Measurements from ENCODE around the gene RNF145.

Gene RNF145

GRCh38 chr5:159199225-159199624 is 10.1 kb downstream of the RNF145 start:
- H3K27me3 ChIP-seq (ENCODE audit: low read length): no peaks in the 10 kb centered on the region
- peaks cover 86% of the 10 kb centered on the region for H3K79me2 ChIP-seq (ENCODE audit: insufficient read depth, low read length)
- no peak overlapping the region for H3K27ac ChIP-seq (ENCODE audit: low read depth, low read length)
- no peak overlapping the region for H3K4me3 ChIP-seq (ENCODE audit: insufficient read depth, low read length, poor library complexity, severe bottlenecking)
- H2AFZ ChIP-seq (ENCODE audit: low read depth, low read length, severe bottlenecking): no peak overlapping the region
- H3K9me2 ChIP-seq (replicated peaks; ENCODE audit: insufficient read depth, low read length): no peaks in the 10 kb centered on the region
- peaks cover 9% of the 10 kb centered on the region; the same call in 1 of the 2 replicates for H3F3A ChIP-seq (ENCODE audit: insufficient read depth)
- no peak overlapping the region for H3K9ac ChIP-seq (ENCODE audit: low read length)
- H3K9me3 ChIP-seq (ENCODE audit: insufficient read depth, low read length): no peaks in the 10 kb centered on the region
- H4K20me1 ChIP-seq (ENCODE audit: low read depth, low read length): no peaks in the 10 kb centered on the region
- H3K4me2 ChIP-seq (ENCODE audit: low read depth, low read length, poor library complexity, severe bottlenecking): no peak overlapping the region
- H3K36me3 ChIP-seq (ENCODE audit: low read length): peaks cover 38% of the 10 kb centered on the region; the same call in 1 of the 2 replicates
- TF ChIP-seq CTCF (IDR thresholded peaks at IDR 0.05; ENCODE audit: insufficient read depth, low read length, poor library complexity, severe bottlenecking): no peak

- no peak for TF ChIP-seq CTCF (IDR thresholded peaks at IDR 0.05; ENCODE audit: insufficient read depth, low read length, poor library complexity, severe bottlenecking)
- no peak for TF ChIP-seq EZH2phosphoT487 (conservative IDR thresholded peaks at IDR 0.05; ENCODE audit: low read length)
- H3K4me2 ChIP-seq (ENCODE audit: low read depth, low read length, poor library complexity, severe bottlenecking): no peak overlapping the region
- no peak overlapping the region for H3K27ac ChIP-seq (ENCODE audit: low read depth, low read length)
- H3K79me2 ChIP-seq (ENCODE audit: insufficient read depth, low read length): peaks cover 77% of the 10 kb centered on the region
- H3K9me3 ChIP-seq (ENCODE audit: insufficient read depth, low read length): no peaks in the 10 kb centered on the region
- no peak overlapping the region for H3K9ac ChIP-seq (ENCODE audit: low read length)
- H3K9me2 ChIP-seq (replicated peaks; ENCODE audit: insufficient read depth, low read length): no peaks in the 10 kb centered on the region
- peaks cover 41% of the 10 kb centered on the region; the same call in 1 of the 2 replicates for H3K36me3 ChIP-seq (ENCODE audit: low read length)
- no peaks in the 10 kb centered on the region for H4K20me1 ChIP-seq (ENCODE audit: low read depth, low read length)
- H2AFZ ChIP-seq (ENCODE audit: low read depth, low read length, severe bottlenecking): no peak overlapping the region
- no peaks in the 10 kb centered on the region for H3K27me3 ChIP-seq (ENCODE audit: low read length)
- no peak overlapping the region for H3K4me3 ChIP-seq (ENCODE audit: insufficient read depth, low read length, poor library complexity, severe bottlenecking)
- H3F3A ChIP-seq (ENCODE audit: insufficient read depth): peaks cover 9% of the 10 kb centered on the region; the same call in 1 of the 2 replicates
These were observed 11.0 kb downstream of the RNF145 start for GRCh38 chr5:159198063-159199036.

DNA sequence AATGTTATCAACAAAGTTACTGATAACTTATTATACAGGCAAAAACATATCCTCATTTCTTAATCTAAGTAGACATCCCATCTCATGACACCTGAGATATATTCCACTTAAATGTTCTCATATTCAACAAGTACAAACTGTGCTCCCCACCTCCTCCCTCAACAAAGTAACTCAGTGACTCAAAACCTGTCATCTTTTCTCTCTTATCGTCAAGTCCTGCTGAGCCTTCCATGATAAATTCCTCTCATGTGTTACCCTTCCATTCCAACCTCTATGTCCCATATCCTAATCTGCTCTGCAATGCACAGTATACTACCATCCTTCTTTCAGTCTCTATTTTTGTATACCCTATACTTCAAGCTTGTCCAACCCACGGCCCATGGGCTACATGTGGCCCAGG is 13.6 kb downstream of the RNF145 start:
- H3K36me3 ChIP-seq (ENCODE audit: low read length): peaks cover 35% of the 10 kb centered on the region; the same call in 1 of the 2 replicates
- TF ChIP-seq EZH2phosphoT487 (conservative IDR thresholded peaks at IDR 0.05; ENCODE audit: low read length) (no peak), CTCF (IDR thresholded peaks at IDR 0.05; ENCODE audit: insufficient read depth, low read length, poor library complexity, severe bottlenecking) (no peak)

More for the DNA sequence above, 13.6 kb downstream of the RNF145 start:
- Histone ChIP-seq H3K79me2 (ENCODE audit: insufficient read depth, low read length) (peaks cover 62% of the 10 kb centered on the region), H3K9me2 (replicated peaks; ENCODE audit: insufficient read depth, low read length) (no peaks in the 10 kb centered on the region), H3K4me3 (ENCODE audit: insufficient read depth, low read length, poor library complexity, severe bottlenecking) (no peak overlapping the region), H3K27me3 (ENCODE audit: low read length) (no peaks in the 10 kb centered on the region), H3K4me2 (ENCODE audit: low read depth, low read length, poor library complexity, severe bottlenecking) (no peak overlapping the region), H3F3A (ENCODE audit: insufficient read depth) (peaks cover 12% of the 10 kb centered on the region; the same call in 1 of the 2 replicates), H3K9ac (ENCODE audit: low read length) (no peak overlapping the region), H3K9me3 (ENCODE audit: insufficient read depth, low read length) (no peaks in the 10 kb centered on the region), H3K27ac (ENCODE audit: low read depth, low read length) (no peak overlapping the region), H4K20me1 (ENCODE audit: low read depth, low read length) (no peaks in the 10 kb centered on the region), H2AFZ (ENCODE audit: low read depth, low read length, severe bottlenecking) (no peak overlapping the region)

Data from SU-DHL-6 (cell line).